Esophagus squamous epithelium (tissue), 5 donors: ENCODE data around the gene NOL12. TPM values are rescaled to one million over a fixed set of nuclear protein-coding genes. Genes with fewer than 3 reads are reported as not detected.
"Not testable (repeated sequence)": the region's sequence is repeated elsewhere in the genome, so short reads cannot be mapped to it uniquely, and the experiment has no call there.

ENCODE experiments used
- DNase-seq: peaks from one replicate; lab custom pipeline; 2025; lab: John Stamatoyannopoulos, UW
- H3K27ac ChIP-seq, 4 donors: fragments of 200-600 bp; sonication (generic); one replicate each; pipeline ENCODE4 v1.5.1; 2016 to 2019; ENCODE audit warnings: mild to moderate bottlenecking in 1 of 4
- H3K27me3 ChIP-seq, 4 donors: fragments of 200-600 bp; sonication (generic); 1 replicate in 3 of 4; 2 replicates in 1 of 4; pipeline versions ENCODE4 v1.5.1 to v1.6.0; 2017 to 2021; ENCODE audit warnings: antibody characterized with exemption in 1 of 4
- H3K36me3 ChIP-seq, 3 donors: fragments of 200-600 bp; sonication (generic); one replicate each; pipeline ENCODE4 v1.5.1; 2016 to 2019
- H3K4me1 ChIP-seq, 3 donors: fragments of 200-600 bp; sonication (generic); one replicate each; pipeline ENCODE4 v1.5.1; 2017 to 2019
- H3K4me3 ChIP-seq, 4 donors: fragments of 200-600 bp; sonication (generic); 1 replicate in 3 of 4; 2 replicates in 1 of 4; pipeline ENCODE4 v1.5.1; 2016 to 2019; ENCODE audit warnings: mild to moderate bottlenecking in 2 of 4, moderate library complexity in 1 of 4
- H3K9me3 ChIP-seq, 3 donors: fragments of 200-600 bp; sonication (generic); one replicate each; pipeline ENCODE4 v1.5.1; 2016 to 2019
- POLR2A ChIP-seq, 4 donors: fragments of 450-650 bp; IDR thresholded peaks; one replicate each; pipeline ENCODE4 v1.6.1; 2017; ENCODE audit warnings: antibody characterized with exemption in 4 of 4, mild to moderate bottlenecking in 4 of 4, moderate library complexity in 3 of 4
- WGBS, 2 donors: methylation state at CpG; one replicate each; pipeline ENCODE4 v1.1.5; 2018; 5-methylcytosine and 5-hydroxymethylcytosine counted together
- intact Hi-C: fragments of 100-400 bp; cut with DNase I; formaldehyde crosslinking; loops from one replicate; pipeline ENCODE4 v1.15.0; 2022
- total RNA-seq, 4 donors: library from RNA; depleted of rRNA; stranded (reverse); fragments of >200 nt; gene quantifications; one replicate each; pipeline ENCODE4 v1.1.0, GENCODE V29; 2016
- TF ChIP-seq, protein P1 (sequence below), 6 experiments: fragments of 450-650 bp in 4 of 6; fragments of 200-600 bp in 2 of 6; sonication (generic) in 2 of 6; IDR thresholded peaks; one replicate each; pipeline ENCODE4 v1.5.1; 2016 to 2019; ENCODE audit warnings: antibody characterized with exemption in 6 of 6, mild to moderate bottlenecking in 4 of 6, moderate library complexity in 4 of 6
- donor health status: DM: yes; HTN: yes; CAD: no.

The NOL12 gene
- total RNA-seq, 4 donors from 2014 or later = 34.3 to 44.5 (median 40.8) TPM

DNA sequence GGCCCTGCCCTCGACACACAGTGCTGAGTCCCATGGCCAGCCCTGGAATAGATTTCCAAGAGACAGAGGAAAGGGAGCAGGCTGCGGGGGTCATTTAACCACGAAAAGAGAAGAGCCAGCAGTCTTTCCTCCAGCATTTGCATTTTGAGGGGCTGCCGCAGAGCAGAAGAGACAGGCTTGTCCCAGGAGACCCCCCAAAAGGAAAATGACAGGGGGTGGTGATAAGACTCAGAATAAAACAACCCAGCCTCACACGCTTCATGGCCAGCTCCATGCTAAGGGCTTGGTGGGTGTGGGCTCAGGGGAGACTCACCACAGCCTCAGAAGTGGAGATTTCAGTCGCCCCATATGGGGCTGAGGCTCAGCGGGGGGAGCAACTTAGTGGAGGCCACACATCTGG, 27.6 kb downstream of the NOL12 start:
- intact Hi-C loops = no loop called here
- H3K36me3 ChIP-seq = peaks cover 0 to 4% (median 0%) of the 10 kb centered on the region in 3 donors
- TF ChIP-seq POLR2A (IDR thresholded peaks at IDR 0.05) = no peak
- TF ChIP-seq, protein P1, sequence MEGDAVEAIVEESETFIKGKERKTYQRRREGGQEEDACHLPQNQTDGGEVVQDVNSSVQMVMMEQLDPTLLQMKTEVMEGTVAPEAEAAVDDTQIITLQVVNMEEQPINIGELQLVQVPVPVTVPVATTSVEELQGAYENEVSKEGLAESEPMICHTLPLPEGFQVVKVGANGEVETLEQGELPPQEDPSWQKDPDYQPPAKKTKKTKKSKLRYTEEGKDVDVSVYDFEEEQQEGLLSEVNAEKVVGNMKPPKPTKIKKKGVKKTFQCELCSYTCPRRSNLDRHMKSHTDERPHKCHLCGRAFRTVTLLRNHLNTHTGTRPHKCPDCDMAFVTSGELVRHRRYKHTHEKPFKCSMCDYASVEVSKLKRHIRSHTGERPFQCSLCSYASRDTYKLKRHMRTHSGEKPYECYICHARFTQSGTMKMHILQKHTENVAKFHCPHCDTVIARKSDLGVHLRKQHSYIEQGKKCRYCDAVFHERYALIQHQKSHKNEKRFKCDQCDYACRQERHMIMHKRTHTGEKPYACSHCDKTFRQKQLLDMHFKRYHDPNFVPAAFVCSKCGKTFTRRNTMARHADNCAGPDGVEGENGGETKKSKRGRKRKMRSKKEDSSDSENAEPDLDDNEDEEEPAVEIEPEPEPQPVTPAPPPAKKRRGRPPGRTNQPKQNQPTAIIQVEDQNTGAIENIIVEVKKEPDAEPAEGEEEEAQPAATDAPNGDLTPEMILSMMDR (IDR thresholded peaks at IDR 0.05) = no peak
- WGBS, 2 donors = 89 to 93% methylated on average over 7 of the region's 7 CpGs
- no peak overlapping the region for H3K27ac ChIP-seq
- H3K4me3 ChIP-seq = no peak overlapping the region
- no peaks in the 10 kb centered on the region for H3K9me3 ChIP-seq
- no peak for DNase-seq
- H3K27me3 ChIP-seq = no peaks in the 10 kb centered on the region
- H3K4me1 ChIP-seq = peaks cover 0 to 19% (median 0%) of the 10 kb centered on the region in 3 donors

- TF ChIP-seq, protein P1 (IDR thresholded peaks at IDR 0.05) = no peak
- TF ChIP-seq POLR2A (IDR thresholded peaks at IDR 0.05) = no peak
These were observed 28.5 kb downstream of the NOL12 start for GRCh38 chr22:37714634-37715033.

GRCh38 chr22:37715760-37716159, 29.6 kb downstream of the NOL12 start:
- H3K9me3 ChIP-seq = no peaks in the 10 kb centered on the region
- WGBS, 2 donors = 93% methylated on average over 4 to 5 of the region's 7 CpGs
- TF ChIP-seq, protein P1 (IDR thresholded peaks at IDR 0.05) = no peak
- no peak for TF ChIP-seq POLR2A (IDR thresholded peaks at IDR 0.05)
- no peak overlapping the region for H3K27ac ChIP-seq
- H3K27me3 ChIP-seq = no peaks in the 10 kb centered on the region
- peaks cover 0 to 9% (median 0%) of the 10 kb centered on the region in 3 donors for H3K4me1 ChIP-seq
- H3K4me3 ChIP-seq = no peak overlapping the region
- intact Hi-C loops = no loop called here
- H3K36me3 ChIP-seq = peaks cover 0 to 4% (median 0%) of the 10 kb centered on the region in 3 donors
- no peak for DNase-seq

More at GRCh38 chr22:37714634-37715033, 28.5 kb downstream of the NOL12 start:
- H3K4me3 ChIP-seq = no peak overlapping the region
- no peaks in the 10 kb centered on the region for H3K27me3 ChIP-seq
- H3K4me1 ChIP-seq = peaks cover 0 to 16% (median 0%) of the 10 kb centered on the region in 3 donors
- 83 to 89% methylated on average over 2 of the region's 2 CpGs for WGBS, 2 donors
- H3K9me3 ChIP-seq = no peaks in the 10 kb centered on the region
- no peak overlapping the region for H3K27ac ChIP-seq
- intact Hi-C loops = no loop called here
- H3K36me3 ChIP-seq = peaks cover 0 to 4% (median 0%) of the 10 kb centered on the region in 3 donors
- DNase-seq = no peak

GRCh38 chr22:37716708-37717107, 30.6 kb downstream of the NOL12 start:
- Histone ChIP-seq H3K27me3 (no peaks in the 10 kb centered on the region), H3K4me3 (no peak overlapping the region), H3K27ac (no peak overlapping the region), H3K4me1 (peaks cover 0 to 7% (median 0%) of the 10 kb centered on the region in 3 donors), H3K36me3 (peaks cover 0 to 4% (median 0%) of the 10 kb centered on the region in 3 donors), H3K9me3 (no peaks in the 10 kb centered on the region)
- intact Hi-C loops = no loop called here
- 65 to 71% methylated on average over 9 of the region's 9 CpGs for WGBS, 2 donors
- no peak for DNase-seq
- no peak for TF ChIP-seq POLR2A (IDR thresholded peaks at IDR 0.05)

GRCh38 chr22:37717235-37717634, 31.1 kb downstream of the NOL12 start:
- H3K36me3 ChIP-seq, H3K27me3 ChIP-seq, H3K9me3 ChIP-seq, H3K4me3 ChIP-seq, H3K27ac ChIP-seq, DNase-seq, H3K4me1 ChIP-seq, intact Hi-C loops: not testable (repeated sequence)
- 88 to 92% methylated on average over 6 of the region's 7 CpGs for WGBS, 2 donors

GRCh38 chr22:37717746-37718305, 31.7 kb downstream of the NOL12 start:
- H3K27me3 ChIP-seq, H3K4me3 ChIP-seq, DNase-seq, H3K4me1 ChIP-seq, H3K9me3 ChIP-seq, intact Hi-C loops, H3K36me3 ChIP-seq, H3K27ac ChIP-seq: not testable (repeated sequence)
- WGBS, 2 donors = 90 to 100% methylated on average over 2 to 3 of the region's 38 CpGs
